ENCODE results near the gene CIAPIN1.
A peak's percentile ranks its signal among the peaks of the same experiment; 100 is the strongest.
"Not testable (repeated sequence)": the region's sequence is repeated elsewhere in the genome, so short reads cannot be mapped to it uniquely, and the experiment has no call there.

CIAPIN1 gene

GRCh38 chr16:57439947-57440346 is 7.2 kb downstream of the CIAPIN1 start:
- DNase-seq, result not testable (repeated sequence)

GRCh38 chr16:57435838-57436237 is 11.3 kb downstream of the CIAPIN1 start:
- DNase-seq, result no peak

DNA sequence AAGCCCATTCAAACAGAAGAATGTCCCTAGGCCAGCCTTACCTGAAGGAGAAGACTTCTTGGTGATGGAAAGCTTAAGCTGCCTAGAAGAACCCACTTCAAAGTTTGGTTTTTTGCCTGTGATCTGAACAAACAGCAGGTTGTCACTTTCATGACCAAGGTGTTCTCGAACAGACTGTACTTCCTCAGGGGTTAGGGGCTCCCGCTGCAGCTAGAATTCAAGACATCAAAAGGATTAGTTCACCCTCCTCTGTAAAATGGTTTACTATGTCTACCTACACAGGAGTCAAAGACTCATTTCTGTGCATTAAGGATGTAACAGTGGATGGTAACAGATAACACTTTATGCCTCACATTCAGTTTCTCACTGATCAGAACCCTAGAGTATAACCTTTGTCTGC is 13.2 kb downstream of the CIAPIN1 start:
- no peak for DNase-seq

DNA sequence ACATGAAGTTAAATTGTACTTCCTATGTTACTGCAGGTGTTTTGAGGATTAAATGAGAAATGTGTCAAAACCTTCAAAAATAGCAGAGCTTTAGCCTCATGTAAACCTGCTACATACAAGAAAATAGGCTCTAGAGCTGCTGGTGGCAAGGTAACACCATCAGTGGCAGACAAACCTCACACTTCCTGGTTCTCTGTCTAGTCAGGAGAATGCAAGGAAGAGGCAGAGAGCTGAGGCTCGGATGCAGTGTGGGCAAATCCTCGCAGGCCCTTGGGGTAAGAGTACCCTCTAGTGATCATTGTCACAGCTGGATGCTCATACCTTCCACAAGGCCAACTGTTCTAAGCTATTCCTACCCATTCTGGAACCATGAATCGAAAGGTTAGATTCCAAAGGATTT is 14.2 kb downstream of the CIAPIN1 start:
- DNase-seq, result no peak

DNA sequence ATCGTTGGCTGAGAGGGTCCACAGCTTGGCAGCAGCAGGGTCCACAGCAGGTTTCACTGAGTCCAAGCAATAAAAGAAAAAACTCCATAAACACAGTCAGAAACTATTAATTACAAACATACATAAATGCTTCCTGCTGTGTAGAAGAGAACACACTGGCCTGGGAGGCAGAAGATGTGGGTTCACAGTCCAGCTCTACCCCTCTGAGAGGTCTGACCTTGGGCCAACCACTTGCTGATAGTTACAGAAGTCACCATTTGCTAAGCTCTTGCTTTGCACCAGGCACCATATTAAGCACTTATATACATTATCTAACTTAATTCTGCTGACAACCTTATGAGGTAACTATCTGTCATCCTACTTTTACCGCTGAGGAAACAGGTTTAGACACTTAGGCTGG is 14.7 kb downstream of the CIAPIN1 start:
- DNase-seq, result no peak

- DNase-seq, result no peak
Observed at GRCh38 chr16:57430955-57431354, 16.2 kb downstream of the CIAPIN1 start.

GRCh38 chr16:57427824-57428223 is 19.4 kb downstream of the CIAPIN1 start:
- DNase-seq, result no peak

- DNase-seq, result no peak
Observed at GRCh38 chr16:57427307-57427706, 19.9 kb downstream of the CIAPIN1 start.

DNA sequence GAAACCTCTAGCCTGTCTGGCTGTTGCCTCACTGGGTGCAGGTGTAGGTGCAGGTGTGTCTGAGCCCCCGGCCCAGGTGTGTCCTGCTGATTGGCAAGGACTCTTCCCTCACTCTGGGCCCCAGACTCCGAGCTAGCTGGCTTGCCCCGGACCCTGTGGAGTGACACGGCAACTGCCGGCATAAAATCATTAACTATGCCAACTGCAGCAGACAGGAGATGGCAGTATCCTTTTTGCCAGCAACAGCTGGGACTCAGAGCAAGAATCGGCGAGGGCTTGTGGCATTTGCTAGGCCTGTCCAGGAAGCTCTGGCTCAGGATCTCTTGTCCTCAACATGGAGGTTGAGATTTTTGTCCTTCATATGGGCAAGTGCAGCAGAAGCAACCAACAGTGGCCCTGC is 20.8 kb downstream of the CIAPIN1 start:
- no peak for DNase-seq

DNA sequence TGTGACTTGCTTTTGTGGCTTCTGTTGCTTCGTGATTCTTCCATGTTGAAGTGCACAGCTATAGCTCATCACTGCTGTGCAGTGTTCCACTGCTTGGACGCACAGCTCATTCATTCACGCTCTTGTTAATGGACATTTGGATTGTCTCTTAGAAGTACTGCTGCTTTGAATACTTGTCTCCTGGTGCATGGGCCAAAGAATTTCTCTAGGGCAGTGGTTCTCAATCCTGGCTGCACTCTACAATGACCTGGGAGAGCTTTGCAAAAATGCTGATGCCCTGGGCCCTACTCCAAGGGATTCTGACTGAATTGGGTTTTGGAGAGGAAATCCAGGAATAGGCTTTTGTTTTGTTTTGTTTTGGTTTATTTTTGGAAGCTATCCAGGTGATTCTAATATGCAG is 22.6 kb downstream of the CIAPIN1 start:
- no peak for DNase-seq

DNA sequence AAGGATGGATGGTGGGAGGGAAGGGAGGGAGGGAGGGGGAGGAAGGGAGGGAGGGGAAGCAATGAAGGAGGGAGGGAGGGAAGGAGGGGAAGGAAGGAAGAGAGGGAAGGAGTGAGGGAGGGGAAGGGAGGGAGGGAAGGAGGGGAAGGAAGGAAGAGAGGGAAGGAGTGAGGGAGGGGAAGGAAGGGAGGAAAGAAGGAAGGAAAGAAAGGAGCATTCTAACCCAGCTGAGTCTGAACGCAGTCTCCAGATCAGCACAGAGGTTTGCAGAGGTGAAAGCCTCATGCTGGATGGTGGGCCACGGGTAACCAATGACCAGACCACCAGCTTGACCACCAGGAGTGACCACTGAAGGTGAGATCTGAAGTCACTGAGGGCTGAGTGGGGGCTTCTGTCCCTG is 24.0 kb downstream of the CIAPIN1 start:
- DNase-seq, result no peak

GRCh38 chr16:57422026-57422944 is 24.9 kb downstream of the CIAPIN1 start:
- peak; percentile 41 for DNase-seq

- DNase-seq, result no peak
Observed at GRCh38 chr16:57419506-57419905, 27.7 kb downstream of the CIAPIN1 start.

- no peak for DNase-seq
Observed at GRCh38 chr16:57416084-57416483, 31.1 kb downstream of the CIAPIN1 start.

- no peak for DNase-seq
Observed at GRCh38 chr16:57413733-57414132, 33.5 kb downstream of the CIAPIN1 start.

DNA sequence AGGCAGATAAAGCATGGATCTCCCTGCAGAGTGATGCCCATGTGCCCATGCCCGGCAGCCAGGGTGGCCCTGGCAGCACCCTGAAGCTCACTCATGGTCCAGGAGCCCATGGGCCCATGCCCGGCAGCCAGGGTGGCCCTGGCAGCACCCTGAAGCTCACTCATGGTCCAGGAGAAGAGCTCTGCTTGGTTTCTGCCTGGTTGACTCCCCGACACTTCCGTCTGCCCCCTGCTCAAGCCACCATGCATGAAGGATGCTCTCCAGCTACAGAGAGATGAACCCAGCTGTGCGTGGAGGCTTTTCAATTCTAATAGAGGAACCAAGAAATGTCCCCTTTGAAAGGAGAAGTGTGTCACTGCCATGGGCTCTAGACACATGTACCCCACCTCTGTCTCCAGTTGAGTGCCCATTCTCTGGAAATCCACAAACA is 33.9 kb downstream of the CIAPIN1 start:
- no peak for DNase-seq

DNA sequence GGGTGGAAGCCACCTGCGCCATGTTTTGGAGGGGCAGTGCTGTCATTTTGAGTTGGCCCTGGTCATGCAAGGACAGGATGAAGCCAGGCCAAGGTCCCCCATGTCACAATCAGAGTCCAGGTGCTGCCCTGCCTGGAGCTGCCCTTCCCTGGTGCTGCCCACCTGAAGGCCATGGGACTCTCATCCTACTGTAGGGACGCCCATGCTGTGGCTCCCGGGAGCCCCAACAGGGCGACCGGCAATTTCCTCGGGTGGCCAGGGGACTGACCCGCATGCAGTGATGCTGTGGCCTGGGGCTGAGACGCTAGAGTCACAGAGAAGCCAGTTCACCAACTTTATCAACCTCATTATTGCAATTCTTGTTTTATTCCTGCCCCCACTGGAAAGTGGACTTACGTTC is 34.6 kb downstream of the CIAPIN1 start:
- DNase-seq, result no peak

GRCh38 chr16:57411362-57411976 is 35.7 kb downstream of the CIAPIN1 start:
- no peak for DNase-seq

GRCh38 chr16:57409870-57410587 is 37.2 kb downstream of the CIAPIN1 start:
- no peak for DNase-seq

GRCh38 chr16:57409065-57409464 is 38.1 kb downstream of the CIAPIN1 start:
- DNase-seq, result no peak

DNA sequence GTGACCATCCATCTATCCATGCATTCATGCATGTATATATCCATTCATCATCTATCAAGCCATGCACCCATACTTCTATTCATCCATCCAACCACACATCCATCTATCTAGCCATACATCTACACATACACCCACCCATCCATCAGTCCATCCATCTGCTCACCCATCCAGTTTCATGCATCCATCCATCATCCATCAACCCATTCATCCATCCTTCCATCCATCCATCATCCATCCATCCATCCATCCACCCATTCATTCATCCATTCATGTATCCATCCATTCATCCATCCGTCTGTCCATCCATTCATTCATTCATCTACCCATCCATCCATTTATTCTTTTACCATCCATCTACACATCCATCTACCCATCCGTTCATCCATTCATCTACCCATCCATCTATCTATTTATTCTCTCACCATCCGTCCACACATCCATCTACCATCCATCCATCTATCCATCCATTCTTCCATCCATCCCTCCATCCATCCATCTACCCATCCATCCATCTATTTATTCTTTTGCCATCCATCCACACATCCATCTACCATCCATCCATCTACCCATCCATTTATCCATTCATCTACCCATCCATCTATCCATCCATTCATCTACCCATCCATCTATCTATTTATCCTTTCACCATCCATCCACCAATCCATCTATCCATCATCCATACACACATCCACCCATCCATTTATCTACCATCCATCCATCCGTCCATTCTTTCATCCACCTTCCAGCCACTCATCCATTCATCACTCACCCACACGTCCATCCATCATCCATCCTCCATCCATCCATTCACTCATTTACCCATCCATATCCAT is 39.4 kb downstream of the CIAPIN1 start:
- DNase-seq, result no peak

DNA sequence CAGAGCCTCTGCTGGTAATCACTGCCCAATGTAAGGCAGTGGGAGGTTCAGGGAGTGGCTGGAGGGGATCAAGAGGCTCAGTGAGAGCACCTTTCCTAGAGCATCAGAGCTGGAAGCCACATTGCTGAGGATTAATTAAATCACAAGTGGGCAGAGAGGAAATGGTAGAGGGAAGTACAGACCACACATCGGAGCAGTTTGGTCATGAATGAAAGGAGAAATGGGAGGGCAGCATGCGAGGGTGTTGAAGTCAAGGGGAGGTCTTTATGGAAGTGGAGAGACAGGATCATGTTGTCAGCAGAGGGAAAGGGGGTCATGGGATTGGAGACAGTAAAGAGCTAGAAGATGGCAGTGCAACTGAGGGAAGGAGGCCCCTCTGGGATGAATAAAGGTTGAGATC is 40.3 kb downstream of the CIAPIN1 start:
- DNase-seq, result no peak

GRCh38 chr16:57405097-57405496 is 42.1 kb downstream of the CIAPIN1 start:
- no peak for DNase-seq

Measured in DMS 273 treated with DMSO at 0.1 percent for 48 hours (cell line).